ENCODE results near the gene ZSCAN1. TPM values are rescaled to one million over a fixed set of nuclear protein-coding genes. Genes with fewer than 3 reads are reported as not detected.
"Not testable (repeated sequence)": the region's sequence is repeated elsewhere in the genome, so short reads cannot be mapped to it uniquely, and the experiment has no call there.

The ZSCAN1 gene, protein sequence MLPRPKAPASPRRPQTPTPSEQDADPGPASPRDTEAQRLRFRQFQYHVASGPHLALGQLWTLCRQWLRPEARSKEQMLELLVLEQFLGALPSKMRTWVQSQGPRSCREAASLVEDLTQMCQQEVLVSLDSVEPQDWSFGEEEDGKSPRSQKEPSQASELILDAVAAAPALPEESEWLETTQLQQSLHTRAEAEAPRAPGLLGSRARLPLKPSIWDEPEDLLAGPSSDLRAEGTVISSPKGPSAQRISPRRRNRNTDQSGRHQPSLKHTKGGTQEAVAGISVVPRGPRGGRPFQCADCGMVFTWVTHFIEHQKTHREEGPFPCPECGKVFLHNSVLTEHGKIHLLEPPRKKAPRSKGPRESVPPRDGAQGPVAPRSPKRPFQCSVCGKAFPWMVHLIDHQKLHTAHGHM
- total RNA-seq, result not detected

DNA sequence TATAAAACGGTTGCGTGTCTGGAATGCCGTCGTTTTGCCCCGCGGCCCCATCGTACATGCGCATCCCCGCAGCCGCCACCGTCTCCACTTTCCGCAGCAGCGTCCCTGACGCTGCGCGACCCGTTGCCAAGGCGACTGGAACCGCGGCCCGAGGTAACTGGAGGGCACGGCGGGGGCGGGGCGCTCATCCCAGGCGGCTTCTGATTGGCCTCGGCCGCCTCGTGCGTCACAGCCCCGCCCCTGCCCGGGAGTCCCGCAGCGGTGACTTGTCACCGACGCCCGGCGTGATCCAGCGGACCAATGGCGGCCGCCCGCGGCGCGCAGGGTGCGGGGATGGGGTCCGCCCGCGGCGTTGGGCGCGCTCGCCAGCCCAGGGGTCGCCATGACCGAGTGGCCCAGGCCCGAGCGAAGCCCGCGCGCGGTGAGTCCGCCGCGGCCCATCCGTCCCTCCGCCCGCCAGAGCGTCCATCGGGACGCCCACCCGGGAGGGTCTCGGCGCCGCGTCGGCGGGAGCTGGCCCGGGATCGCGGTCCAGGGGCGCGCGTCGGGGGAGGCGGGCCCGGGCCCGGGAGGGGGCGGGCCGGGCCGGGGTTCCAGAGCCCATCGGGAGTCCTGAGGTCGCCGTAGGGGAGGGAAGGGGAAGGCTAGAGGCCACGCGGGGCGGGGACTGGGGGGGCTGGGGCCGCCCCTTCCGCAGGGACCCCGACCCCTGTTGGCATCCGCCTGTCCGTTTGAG, at the start of gene ZSCAN1:
ZSCAN1 (plus strand) TSS at position 285 of the 736 bp plus-strand sequence. CDS start 3,812 bp downstream, outside the sequence.
- ChIA-PET CTCF (no interaction called here), POLR2A (no interaction called here)
- DNase-seq, result peak; percentile 12
- peaks cover 26% of the 10 kb centered on the region for H3K9me3 Mint-ChIP-seq
- H3K27ac Mint-ChIP-seq, result no peak within 1 kb of the TSS
- peaks cover 18% of the 10 kb centered on the region for H3K27me3 Mint-ChIP-seq
- intact Hi-C loops (cut with micrococcal nuclease), result no loop called here
- peaks cover 23% of the 10 kb centered on the region for H3K36me3 Mint-ChIP-seq
- H3K4me1 Mint-ChIP-seq (ENCODE audit: low read depth), result peaks cover 3% of the 10 kb centered on the region
- no peak within 1 kb of the TSS for H3K4me3 Mint-ChIP-seq

DNA sequence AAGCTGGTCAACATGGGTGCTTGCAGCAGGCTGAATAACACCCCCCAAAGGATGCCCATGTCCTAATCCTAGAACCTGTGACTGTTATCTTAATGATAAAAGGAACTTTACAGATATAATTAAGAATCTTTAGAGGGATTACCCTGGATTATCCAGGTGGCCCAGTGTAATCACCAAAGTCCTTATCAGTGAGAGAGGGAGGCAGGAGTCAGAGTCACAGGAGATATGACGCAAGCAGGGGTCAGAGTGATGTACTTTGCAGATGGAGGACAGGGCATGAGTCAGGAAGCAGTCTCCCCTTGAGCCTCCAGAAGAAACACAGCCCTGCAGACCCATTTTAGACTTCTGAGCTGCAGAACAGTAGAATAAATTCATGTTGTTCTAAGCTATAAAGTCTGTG, 41.0 kb upstream of the ZSCAN1 start:
- no peaks in the 10 kb centered on the region for H3K4me1 Mint-ChIP-seq (ENCODE audit: low read depth)
- H3K27ac Mint-ChIP-seq, result no peak overlapping the region
- ChIA-PET POLR2A (no interaction called here), CTCF (no interaction called here)
- H3K9me3 Mint-ChIP-seq, result peaks cover 77% of the 10 kb centered on the region
- peaks cover 82% of the 10 kb centered on the region for H3K36me3 Mint-ChIP-seq
- no peak overlapping the region for H3K4me3 Mint-ChIP-seq
- no peaks in the 10 kb centered on the region for H3K27me3 Mint-ChIP-seq
- intact Hi-C loops (cut with micrococcal nuclease), result no loop called here
- no peak for DNase-seq

DNA sequence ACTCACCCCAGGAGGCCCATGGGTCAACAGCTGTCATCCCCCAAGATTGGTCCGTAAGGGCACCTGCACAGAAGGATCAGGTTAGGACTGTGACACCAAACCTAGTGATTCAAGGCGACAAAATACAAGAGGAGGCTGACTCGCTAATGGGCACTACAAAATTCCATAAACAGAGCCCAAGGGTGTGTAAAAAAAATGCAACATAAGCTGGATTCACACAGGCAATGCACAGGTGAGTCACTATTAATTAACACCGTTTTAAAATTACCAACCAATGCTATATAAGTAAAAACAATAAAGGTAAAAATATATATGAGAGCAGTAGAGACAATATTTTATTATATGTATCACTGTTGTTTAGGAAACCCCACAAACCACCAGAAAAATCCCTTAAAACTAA, 33.1 kb upstream of the ZSCAN1 start:
- CTCF ChIA-PET, result no interaction called here
- POLR2A ChIA-PET, result no interaction called here
- intact Hi-C loops (cut with micrococcal nuclease), result loop anchor here (5.0 to 10.0 kb wide), 2 partner anchors 157 to 184 kb away; partner anchors contain the start of gene ZNF274
- peaks cover 86% of the 10 kb centered on the region for H3K36me3 Mint-ChIP-seq
- H3K4me3 Mint-ChIP-seq, result peak overlapping the region; percentile 78
- H3K4me1 Mint-ChIP-seq (ENCODE audit: low read depth), result peaks cover 26% of the 10 kb centered on the region
- no peak overlapping the region for H3K27ac Mint-ChIP-seq
- no peaks in the 10 kb centered on the region for H3K27me3 Mint-ChIP-seq
- no peak for DNase-seq
- peaks cover 63% of the 10 kb centered on the region for H3K9me3 Mint-ChIP-seq

DNA sequence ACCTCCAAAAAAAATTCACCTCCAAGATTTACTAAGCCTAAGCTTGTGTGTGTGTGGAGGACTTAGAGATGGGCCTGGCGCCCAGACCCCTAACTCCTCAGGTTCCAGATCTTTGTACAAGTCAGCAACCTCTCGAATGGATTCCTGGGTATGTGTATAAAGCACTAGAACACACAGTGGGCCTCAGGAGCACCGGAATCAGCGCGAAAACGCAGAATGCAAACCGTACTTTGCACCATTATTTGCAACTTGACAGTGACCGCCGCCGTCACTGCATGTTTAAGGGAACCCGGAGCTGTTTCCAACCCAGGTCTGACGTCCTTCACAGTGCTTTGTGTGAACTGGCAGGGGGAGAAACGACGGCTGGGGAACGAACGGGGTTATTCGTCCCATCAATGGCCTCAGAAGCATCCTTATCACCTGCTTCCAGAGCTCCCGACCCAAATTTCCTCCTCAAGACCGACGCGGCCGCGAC, 31.9 kb upstream of the ZSCAN1 start:
- H3K27me3 Mint-ChIP-seq, result no peaks in the 10 kb centered on the region
- peak overlapping the region; percentile 56 for H3K27ac Mint-ChIP-seq
- peaks cover 26% of the 10 kb centered on the region for H3K4me1 Mint-ChIP-seq (ENCODE audit: low read depth)
- ChIA-PET CTCF (interaction anchor here (1.2 kb wide), 2 partner anchors 20 to 86 kb away, joined by 3 read pairs; partner anchors contain the start of gene ZNF417), POLR2A (interaction anchor here (1.0 to 1.3 kb wide), 2 partner anchors 233 to 347 kb away, joined by 3 read pairs; partner anchors contain the start of gene ZNF586)
- H3K9me3 Mint-ChIP-seq, result peaks cover 64% of the 10 kb centered on the region
- H3K36me3 Mint-ChIP-seq, result peaks cover 85% of the 10 kb centered on the region
- intact Hi-C loops (cut with micrococcal nuclease), result loop anchor here (1.0 to 10.0 kb wide), 6 partner anchors 86 to 423 kb away; partner anchors contain the start of genes ZNF274, ZNF416, ZNF417 and ZNF671
- peak; percentile 25 for DNase-seq
- peak overlapping the region; percentile 78 for H3K4me3 Mint-ChIP-seq

DNA sequence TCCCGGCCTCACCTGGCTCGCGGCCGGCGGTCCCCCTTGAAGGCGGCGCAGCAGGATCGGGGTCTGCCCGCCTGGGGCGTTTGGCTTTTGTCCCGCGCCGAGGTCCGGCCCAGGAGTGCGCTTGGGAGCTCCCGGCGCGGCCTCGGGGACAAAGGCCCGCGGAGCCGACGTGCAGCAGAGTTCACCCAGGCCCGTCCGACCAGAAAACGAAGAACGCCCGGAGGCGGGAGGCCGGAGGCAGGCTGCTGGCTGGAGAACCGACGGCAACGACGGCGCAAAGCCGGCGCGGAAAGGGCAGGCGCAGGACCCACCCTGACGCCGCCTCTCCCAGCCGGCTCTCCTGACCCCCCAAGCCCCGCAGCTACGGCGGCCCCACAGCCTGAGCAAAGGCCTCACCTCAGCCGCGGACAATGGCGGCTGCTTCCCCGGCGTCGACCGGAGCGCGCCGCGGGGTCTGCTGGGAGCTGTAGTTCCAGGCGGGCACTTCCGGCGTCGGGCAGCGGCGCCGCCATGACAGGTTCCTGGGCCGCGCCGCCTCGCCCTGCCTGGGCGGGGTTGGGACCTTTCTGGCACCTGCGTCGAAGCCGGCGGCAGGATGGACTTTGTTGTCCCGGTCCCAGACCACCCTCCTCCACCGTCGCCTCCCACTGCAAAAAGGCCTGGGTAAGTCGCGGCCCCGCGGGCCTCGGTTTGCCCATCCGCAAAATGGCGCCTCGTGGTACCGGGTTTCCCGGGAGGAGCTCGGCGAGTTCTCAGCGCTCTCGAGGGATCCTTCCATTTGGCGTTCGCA, 31.2 kb upstream of the ZSCAN1 start, which contains the start of gene ZNF606:
ZNF606 (minus strand) TSS at position 437 of the 790 bp plus-strand sequence. CDS start 1,501 bp downstream, outside the sequence.
- H3K36me3 Mint-ChIP-seq, result peaks cover 86% of the 10 kb centered on the region
- ChIA-PET CTCF (interaction anchor here (0.8 to 1.2 kb wide), 3 partner anchors 18 to 86 kb away, joined by 3 read pairs; partner anchors contain the start of gene ZNF417), POLR2A (interaction anchor here (0.6 to 1.3 kb wide), 5 partner anchors 181 to 347 kb away, joined by 3 to 4 read pairs (median 3); partner anchors contain the start of genes ZNF274, ZNF586 and ZNF671)
- no peaks in the 10 kb centered on the region for H3K27me3 Mint-ChIP-seq
- intact Hi-C loops (cut with micrococcal nuclease), result loop anchor here (1.0 to 10.0 kb wide), 6 partner anchors 86 to 424 kb away; partner anchors contain the start of genes ZNF274, ZNF416, ZNF417 and ZNF671
- H3K4me1 Mint-ChIP-seq (ENCODE audit: low read depth), result peaks cover 26% of the 10 kb centered on the region
- peaks cover 67% of the 10 kb centered on the region for H3K9me3 Mint-ChIP-seq
- peak within 1 kb of the TSS; percentile 78 for H3K4me3 Mint-ChIP-seq
- H3K27ac Mint-ChIP-seq, result peak within 1 kb of the TSS; percentile 56
- DNase-seq, result peak; percentile 88

DNA sequence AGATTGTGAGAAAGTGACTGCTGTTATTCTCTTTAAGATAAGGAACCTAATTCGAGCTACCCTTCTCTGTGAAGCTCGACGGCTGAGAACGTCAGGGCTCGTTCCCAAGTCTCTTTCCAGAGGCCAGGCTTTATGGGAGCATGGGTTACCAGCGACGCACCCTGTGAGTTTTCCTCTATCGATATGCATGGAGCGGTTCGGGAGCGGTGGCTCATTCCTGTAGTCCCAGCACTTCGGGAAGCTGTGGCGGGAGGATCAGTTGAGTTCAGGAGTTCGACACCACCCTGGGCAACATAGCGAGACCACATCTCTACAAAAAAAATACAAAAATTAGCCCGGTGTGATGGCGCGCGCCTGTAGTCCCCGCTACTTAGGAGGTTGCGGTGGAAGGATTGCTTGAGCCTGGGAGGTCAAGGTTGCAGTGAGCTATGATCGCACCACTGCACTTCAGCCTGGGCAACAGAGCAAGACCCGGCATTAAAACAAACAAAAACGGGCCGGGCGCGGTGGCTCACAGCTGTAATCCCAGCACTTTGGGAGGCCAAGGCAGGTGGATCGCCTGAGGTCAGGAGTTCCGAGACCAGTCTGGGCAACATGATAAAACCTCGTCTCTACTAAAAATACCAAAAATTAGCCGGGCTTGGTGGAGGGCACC, 30.5 kb upstream of the ZSCAN1 start:
- Mint-ChIP-seq H3K27ac (peak overlapping the region; percentile 51), H3K9me3 (peaks cover 72% of the 10 kb centered on the region), H3K27me3 (no peaks in the 10 kb centered on the region), H3K4me3 (peak overlapping the region; percentile 78), H3K4me1 (ENCODE audit: low read depth) (peaks cover 26% of the 10 kb centered on the region), H3K36me3 (peaks cover 83% of the 10 kb centered on the region)
- ChIA-PET POLR2A (interaction anchor here (0.6 to 1.1 kb wide), 3 partner anchors 180 to 276 kb away, joined by 3 to 4 read pairs (median 3); partner anchors contain the start of genes ZNF274 and ZNF671), CTCF (interaction anchor here (0.8 to 1.2 kb wide), 2 partner anchors 18 to 87 kb away, joined by 3 read pairs; partner anchors contain the start of gene ZNF417)
- DNase-seq, result no peak
- intact Hi-C loops (cut with micrococcal nuclease), result loop anchor here (2.0 to 10.0 kb wide), 4 partner anchors 96 to 424 kb away; partner anchors contain the start of genes ZNF274, ZNF416 and ZSCAN18

DNA sequence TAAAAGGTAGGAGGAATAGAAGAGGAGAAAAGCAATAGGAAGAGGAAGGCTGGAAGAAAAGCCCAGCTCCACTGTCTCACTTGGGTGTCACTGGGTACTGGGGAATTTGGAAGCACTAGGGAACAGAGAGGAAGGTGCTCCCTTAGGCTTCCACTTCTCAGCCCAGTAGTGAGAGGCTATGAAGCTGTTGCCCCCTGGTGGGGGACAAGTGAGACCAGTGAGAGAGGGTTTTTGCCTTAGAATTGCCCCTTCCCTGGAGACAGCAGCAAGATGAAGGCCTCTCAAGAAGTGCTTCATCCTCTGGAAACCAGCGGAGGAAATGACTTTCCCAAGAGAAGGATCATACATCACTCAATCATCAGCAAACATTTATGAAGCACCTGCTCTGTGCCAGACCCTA, 26.5 kb upstream of the ZSCAN1 start:
- DNase-seq, result no peak
- H3K27me3 Mint-ChIP-seq, result peaks cover 2% of the 10 kb centered on the region
- ChIA-PET POLR2A (no interaction called here), CTCF (interaction anchor here (0.6 kb wide), 1 partner anchor 353 kb away, joined by 3 read pairs; no protein-coding TSS in a partner anchor)
- H3K4me1 Mint-ChIP-seq (ENCODE audit: low read depth), result peaks cover 13% of the 10 kb centered on the region
- H3K27ac Mint-ChIP-seq, result no peak overlapping the region
- H3K9me3 Mint-ChIP-seq, result peaks cover 80% of the 10 kb centered on the region
- H3K36me3 Mint-ChIP-seq, result peaks cover 64% of the 10 kb centered on the region
- intact Hi-C loops (cut with micrococcal nuclease), result loop anchor here (10.0 kb wide), 1 partner anchor 178 kb away; the partner anchor contains the start of gene ZNF274
- H3K4me3 Mint-ChIP-seq, result no peak overlapping the region

DNA sequence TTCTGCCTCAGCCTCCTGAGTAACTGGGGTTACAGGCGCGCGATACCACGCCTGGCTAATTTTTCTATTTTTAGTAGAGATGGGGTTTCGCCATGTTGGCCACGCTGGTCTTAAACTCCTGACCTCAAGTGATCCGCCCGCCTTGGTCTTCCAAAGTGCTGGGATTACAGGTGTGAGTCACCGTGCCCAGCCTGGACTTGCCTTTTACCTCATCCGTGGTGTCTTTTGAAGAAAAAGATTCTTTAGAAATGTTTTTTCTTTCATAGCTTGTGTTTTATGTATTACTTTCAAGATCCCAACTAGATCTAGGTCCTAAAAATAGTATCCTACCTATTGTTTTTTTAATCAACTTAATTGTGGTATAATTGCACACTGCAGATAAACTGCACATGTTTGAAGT, 24.9 kb upstream of the ZSCAN1 start:
- CTCF ChIA-PET; H3K4me3 Mint-ChIP-seq; H3K4me1 Mint-ChIP-seq (ENCODE audit: low read depth); H3K27me3 Mint-ChIP-seq; H3K27ac Mint-ChIP-seq; DNase-seq; POLR2A ChIA-PET: not testable (repeated sequence)
- peaks cover 79% of the 10 kb centered on the region for H3K9me3 Mint-ChIP-seq
- intact Hi-C loops (cut with micrococcal nuclease), result loop anchor here (10.0 kb wide), 1 partner anchor 176 kb away; the partner anchor contains the start of gene ZNF274
- peaks cover 62% of the 10 kb centered on the region for H3K36me3 Mint-ChIP-seq

DNA sequence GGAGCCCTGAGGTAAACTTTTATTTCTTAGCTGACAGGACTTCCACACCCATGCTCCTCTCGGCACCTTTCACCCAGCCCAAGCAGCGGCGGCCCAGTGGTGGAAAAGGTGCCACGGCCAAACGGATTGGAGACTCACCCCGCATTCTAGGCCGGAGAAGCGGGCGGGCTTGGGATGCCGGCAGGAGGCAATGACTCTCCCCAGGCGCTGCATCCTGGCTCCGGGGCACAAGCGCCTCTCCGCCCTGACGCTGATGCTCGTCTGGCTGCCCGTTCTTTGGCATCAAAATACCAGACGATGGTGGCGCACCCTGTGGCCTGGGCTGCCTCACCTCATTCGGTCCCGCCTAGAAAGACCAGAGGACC, 24.5 kb upstream of the ZSCAN1 start:
- H3K36me3 Mint-ChIP-seq, result peaks cover 61% of the 10 kb centered on the region
- H3K4me1 Mint-ChIP-seq (ENCODE audit: low read depth), result peaks cover 2% of the 10 kb centered on the region
- intact Hi-C loops (cut with micrococcal nuclease), result loop anchor here (10.0 kb wide), 1 partner anchor 176 kb away; the partner anchor contains the start of gene ZNF274
- CTCF ChIA-PET, result no interaction called here
- peaks cover 2% of the 10 kb centered on the region for H3K27me3 Mint-ChIP-seq
- peaks cover 75% of the 10 kb centered on the region for H3K9me3 Mint-ChIP-seq
- DNase-seq, result no peak
- H3K27ac Mint-ChIP-seq, result no peak overlapping the region
- POLR2A ChIA-PET, result no interaction called here
- H3K4me3 Mint-ChIP-seq, result peak overlapping the region; percentile 49

DNA sequence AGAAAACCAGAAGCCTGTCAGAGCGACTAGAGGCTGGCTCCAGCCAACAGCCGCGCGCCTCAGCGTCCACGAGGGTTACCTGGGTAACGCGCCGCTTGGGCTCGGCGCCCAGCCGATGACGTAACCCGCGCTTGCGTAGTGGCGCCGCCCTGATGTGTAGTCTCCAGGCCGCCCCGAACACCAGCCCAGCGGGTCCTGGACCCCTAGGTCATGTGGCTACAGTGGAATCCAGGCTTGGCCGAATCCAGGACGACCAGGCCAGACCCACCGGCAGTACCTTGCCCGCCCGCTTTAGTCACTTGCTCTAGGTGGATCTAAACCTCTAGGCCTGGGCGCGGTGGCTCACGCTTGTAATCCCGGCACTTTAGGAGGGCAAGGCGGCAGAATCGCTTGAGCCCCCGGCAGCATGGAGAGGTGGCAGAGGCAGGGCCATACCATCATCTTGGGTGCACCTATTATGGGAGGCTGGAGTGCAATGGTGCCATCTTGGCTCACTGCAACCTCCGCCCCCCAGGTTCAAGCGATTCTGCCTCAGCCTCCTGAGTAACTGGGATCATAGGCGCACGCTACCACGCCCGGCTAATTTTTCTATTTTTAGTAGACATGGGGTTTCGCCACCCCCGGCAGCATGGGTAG, 24.0 kb upstream of the ZSCAN1 start:
- Mint-ChIP-seq H3K4me3 (peak overlapping the region; percentile 49), H3K27ac (no peak overlapping the region), H3K9me3 (peaks cover 74% of the 10 kb centered on the region), H3K4me1 (ENCODE audit: low read depth) (no peaks in the 10 kb centered on the region), H3K36me3 (peaks cover 58% of the 10 kb centered on the region), H3K27me3 (peaks cover 2% of the 10 kb centered on the region)
- ChIA-PET CTCF (no interaction called here), POLR2A (no interaction called here)
- intact Hi-C loops (cut with micrococcal nuclease), result loop anchor here (10.0 kb wide), 1 partner anchor 175 kb away; the partner anchor contains the start of gene ZNF274
- peak; percentile 66 for DNase-seq
